GM23248 (cell line): ENCODE measurements around the gene LAMTOR2.

Experiments used
- EZH2 ChIP-seq: fragments of 200-600 bp; sonication (generic); IDR thresholded peaks from 2 replicates; pipeline ENCODE4 v1.6.1; 2018; ENCODE audit warnings: antibody characterized with exemption, mild to moderate bottlenecking; ENCODE audit not compliant: insufficient read depth, poor library complexity, severe bottlenecking
- EZH2phosphoT487 ChIP-seq: fragments of 200-600 bp; sonication (generic); IDR thresholded peaks from 2 replicates; pipeline ENCODE4 v1.6.1; 2018; ENCODE audit warnings: antibody characterized with exemption, moderate library complexity, mild to moderate bottlenecking, low read depth; ENCODE audit not compliant: insufficient read depth

DNA sequence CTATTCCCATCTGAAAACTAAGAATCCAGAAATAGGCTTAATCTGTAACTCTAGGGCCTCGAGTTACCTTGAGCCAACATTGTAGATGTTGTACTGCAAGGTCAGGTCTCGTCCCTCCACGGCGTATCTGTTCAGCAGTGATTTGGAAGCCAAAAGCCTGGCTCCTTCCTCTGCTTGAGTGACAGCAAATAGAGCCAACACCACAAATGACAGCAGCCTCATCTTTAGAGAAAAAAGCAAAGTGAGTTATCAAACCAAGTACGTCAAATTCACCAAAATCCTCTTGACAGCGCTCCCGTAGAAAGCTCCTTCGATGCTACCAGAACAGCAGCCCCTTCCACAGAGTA, 34.7 kb upstream of the LAMTOR2 start:
- TF ChIP-seq EZH2phosphoT487 (no peak), EZH2 (no peak)
